ENCODE measurements around the gene SLC7A6.

GRCh38 chr16:68270353-68270752 lies 6.0 kb downstream of the SLC7A6 start:
- TF ChIP-seq CTCF (IDR thresholded peaks at IDR 0.05; ENCODE audit: insufficient read depth, low read depth, low read length), result no peak
- no peak for TF ChIP-seq EZH2 (IDR thresholded peaks at IDR 0.05; ENCODE audit: insufficient read depth, low read length)
